Measurements from ENCODE around the gene NMB. TPM values are rescaled to one million over a fixed set of nuclear protein-coding genes. Genes with fewer than 3 reads are reported as not detected.

Gene NMB
- total and polyA plus RNA-seq, 2 of the 13 experiments (the other 11 are each of a cell fraction or from before 2014, with no cell fraction given), result 10.4 to 25.4 TPM

GRCh38 chr15:84631706-84632272, 26.2 kb downstream of the NMB start (continued):
- TF ChIP-seq BCL6 (CRISPR knock-in tag; IDR thresholded peaks at IDR 0.05) (no peak), THAP9 (CRISPR knock-in tag; IDR thresholded peaks at IDR 0.05; ENCODE audit: borderline replicate concordance) (peak; percentile 16; the same call in 1 of the 2 replicates), ZNF567 (CRISPR knock-in tag; IDR thresholded peaks at IDR 0.05; ENCODE audit: borderline replicate concordance) (0 out of 2 replicates have a peak, but pooled peaks have one; percentile 18), FOXC1 (CRISPR knock-in tag; IDR thresholded peaks at IDR 0.05; ENCODE audit: borderline replicate concordance) (no peak), SAP130 (CRISPR knock-in tag; IDR thresholded peaks at IDR 0.05; ENCODE audit: low read depth) (peak; percentile 9), DMAP1 (CRISPR knock-in tag; IDR thresholded peaks at IDR 0.05) (0 out of 2 replicates have a peak, but pooled peaks have one; percentile 15), ZSCAN9 (CRISPR knock-in tag; IDR thresholded peaks at IDR 0.05; ENCODE audit: borderline replicate concordance) (no peak), MNT (IDR thresholded peaks at IDR 0.05) (no peak), CC2D1A (CRISPR knock-in tag; IDR thresholded peaks at IDR 0.05) (no peak), JUN (CRISPR knock-in tag; IDR thresholded peaks at IDR 0.05) (no peak), MYPOP (CRISPR knock-in tag; IDR thresholded peaks at IDR 0.05) (0 out of 2 replicates have a peak, but pooled peaks have one; percentile 32), NFIC (IDR thresholded peaks at IDR 0.05; ENCODE audit: low read length) (no peak), ZBTB26 (CRISPR knock-in tag; IDR thresholded peaks at IDR 0.05; ENCODE audit: borderline replicate concordance) (peak; percentile 91), PITX1 (CRISPR knock-in tag; IDR thresholded peaks at IDR 0.05) (no peak), TFE3 (CRISPR knock-in tag; IDR thresholded peaks at IDR 0.05) (no peak), KAT8 (CRISPR knock-in tag; IDR thresholded peaks at IDR 0.05) (no peak), REST (IDR thresholded peaks at IDR 0.05; ENCODE audit: borderline replicate concordance in 1 of 2, low read depth in 1 of 2, low read length in 2 of 2) (no peak)
